KMS-11 (cell line): Measurements from ENCODE around the gene TPRG1.

Source experiments
- H2AFZ ChIP-seq: fragments of 200-600 bp; sonication (generic); 2 replicates; pipeline ENCODE4 v1.6.1; 2016; ENCODE audit warnings: antibody characterized with exemption, mixed run types, low read depth
- H3K27ac ChIP-seq: fragments of 200-600 bp; sonication (generic); 2 replicates; pipeline ENCODE4 v1.6.1; 2016; ENCODE audit warnings: mild to moderate bottlenecking, mixed run types
- H3K27me3 ChIP-seq: fragments of 200-600 bp; sonication (generic); 2 replicates; pipeline ENCODE4 v1.6.1; 2017; ENCODE audit warnings: mild to moderate bottlenecking, low read depth, mixed run types, moderate library complexity; ENCODE audit not compliant: insufficient read depth
- H3K36me3 ChIP-seq: fragments of 200-600 bp; sonication (generic); 2 replicates; pipeline ENCODE4 v1.6.1; 2017; ENCODE audit warnings: mild to moderate bottlenecking, mixed run types; ENCODE audit not compliant: insufficient read depth
- H3K4me1 ChIP-seq: fragments of 200-600 bp; sonication (generic); 2 replicates; pipeline ENCODE4 v1.6.1; 2016; ENCODE audit warnings: mild to moderate bottlenecking, low read depth, mixed run types; ENCODE audit not compliant: poor library complexity, severe bottlenecking
- H3K4me2 ChIP-seq: fragments of 200-600 bp; sonication (generic); 2 replicates; pipeline ENCODE4 v1.7.0; 2016; ENCODE audit warnings: mild to moderate bottlenecking, mixed run types
- H3K4me3 ChIP-seq: fragments of 200-600 bp; sonication (generic); IDR thresholded peaks from 2 replicates; pipeline ENCODE4 v1.6.1; 2017; ENCODE audit warnings: low read depth, low read length, mixed read lengths; ENCODE audit not compliant: insufficient read depth
- H3K79me2 ChIP-seq: fragments of 200-600 bp; sonication (generic); 2 replicates; pipeline ENCODE4 v1.6.1; 2016; ENCODE audit warnings: low read depth, mixed run types; ENCODE audit not compliant: insufficient read depth
- H3K9ac ChIP-seq: fragments of 200-600 bp; sonication (generic); 2 replicates; pipeline ENCODE4 v1.6.1; 2016; ENCODE audit warnings: mild to moderate bottlenecking, mixed run types
- H4K20me1 ChIP-seq: fragments of 200-600 bp; sonication (generic); 2 replicates; pipeline ENCODE4 v1.6.1; 2016; ENCODE audit warnings: mild to moderate bottlenecking, mixed run types; ENCODE audit not compliant: insufficient read depth
- CTCF ChIP-seq: fragments of 200-600 bp; sonication (generic); conservative IDR thresholded peaks from 2 replicates; pipeline ENCODE4 v1.6.1; 2017; ENCODE audit warnings: low read depth, mild to moderate bottlenecking, antibody characterized with exemption, low read length, moderate library complexity, mixed read lengths

The TPRG1 gene

GRCh38 chr3:189307963-189308362, 136.2 kb downstream of the TPRG1 start:
- no peak for TF ChIP-seq CTCF
- H3K4me3 ChIP-seq, result no peak overlapping the region

DNA sequence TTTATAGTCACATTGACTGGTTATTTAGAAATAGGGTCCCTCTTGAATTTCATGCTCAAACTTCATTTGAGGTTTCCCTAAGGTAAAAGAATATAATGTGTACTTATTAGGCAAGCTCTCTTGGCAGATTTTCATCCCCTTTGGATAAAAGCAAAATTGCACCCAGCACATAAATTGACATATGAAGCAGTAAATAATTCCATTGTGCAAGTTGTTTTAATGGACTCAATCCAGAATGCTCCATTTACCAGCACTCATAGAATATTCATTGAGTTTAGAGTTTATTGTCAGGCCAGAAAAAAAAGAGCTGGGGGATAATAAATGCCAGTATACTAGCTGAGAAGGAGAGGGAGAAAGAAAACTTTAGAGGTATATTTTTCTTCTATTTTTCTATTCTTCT, 136.8 kb downstream of the TPRG1 start:
- H2AFZ ChIP-seq, result no peak overlapping the region
- no peaks in the 10 kb centered on the region for H3K36me3 ChIP-seq
- no peaks in the 10 kb centered on the region for H3K27me3 ChIP-seq
- no peaks in the 10 kb centered on the region for H3K4me1 ChIP-seq
- H3K4me3 ChIP-seq, result no peak overlapping the region
- TF ChIP-seq CTCF, result no peak
- H4K20me1 ChIP-seq, result no peaks in the 10 kb centered on the region
- no peak overlapping the region for H3K9ac ChIP-seq
- H3K27ac ChIP-seq, result no peak overlapping the region
- no peak overlapping the region for H3K4me2 ChIP-seq
- H3K79me2 ChIP-seq, result no peaks in the 10 kb centered on the region

More at GRCh38 chr3:189307963-189308362, 136.2 kb downstream of the TPRG1 start:
- Histone ChIP-seq H2AFZ (no peak overlapping the region), H3K27ac (no peak overlapping the region), H4K20me1 (no peaks in the 10 kb centered on the region), H3K36me3 (no peaks in the 10 kb centered on the region), H3K79me2 (no peaks in the 10 kb centered on the region), H3K4me1 (no peaks in the 10 kb centered on the region), H3K27me3 (no peaks in the 10 kb centered on the region), H3K9ac (no peak overlapping the region), H3K4me2 (no peak overlapping the region)

GRCh38 chr3:189309400-189309975, 137.7 kb downstream of the TPRG1 start:
- H3K79me2 ChIP-seq, result no peaks in the 10 kb centered on the region
- H3K36me3 ChIP-seq, result no peaks in the 10 kb centered on the region
- H3K4me2 ChIP-seq, result no peak overlapping the region
- no peak overlapping the region for H2AFZ ChIP-seq
- no peaks in the 10 kb centered on the region for H3K4me1 ChIP-seq
- H4K20me1 ChIP-seq, result no peaks in the 10 kb centered on the region
- H3K27ac ChIP-seq, result no peak overlapping the region
- H3K27me3 ChIP-seq, result no peaks in the 10 kb centered on the region
- H3K9ac ChIP-seq, result no peak overlapping the region
- no peak for TF ChIP-seq CTCF
- no peak overlapping the region for H3K4me3 ChIP-seq

DNA sequence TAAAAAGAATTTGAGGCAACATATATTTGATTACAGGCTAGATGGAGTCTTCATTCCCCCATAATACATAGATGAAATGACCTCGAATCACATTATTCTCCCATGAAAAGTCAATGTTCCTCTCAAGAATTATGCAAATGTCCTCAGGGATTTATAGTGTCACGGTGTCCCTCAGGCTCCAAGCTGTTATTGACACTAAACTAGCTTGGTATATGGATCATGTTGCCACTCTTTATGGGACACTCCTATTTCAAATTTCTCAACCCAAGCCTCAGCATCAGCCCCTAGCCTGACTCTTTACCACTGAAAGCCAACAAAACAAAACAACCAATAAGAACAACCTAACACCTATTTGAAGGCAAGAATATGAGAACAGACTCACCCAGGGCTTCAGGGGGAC, 139.8 kb downstream of the TPRG1 start:
- Histone ChIP-seq H3K4me3 (no peak overlapping the region), H3K9ac (no peak overlapping the region), H3K4me2 (no peak overlapping the region), H3K27ac (no peak overlapping the region), H3K36me3 (no peaks in the 10 kb centered on the region), H3K4me1 (no peaks in the 10 kb centered on the region), H4K20me1 (no peaks in the 10 kb centered on the region), H2AFZ (no peak overlapping the region), H3K27me3 (no peaks in the 10 kb centered on the region), H3K79me2 (no peaks in the 10 kb centered on the region)
- no peak for TF ChIP-seq CTCF
